AG09319 (cell line): ENCODE data around the gene MAGEA1.
"Not testable (repeated sequence)": the region's sequence is repeated elsewhere in the genome, so short reads cannot be mapped to it uniquely, and the experiment has no call there.

ENCODE experiments used
- DNase-seq: peaks from one replicate; pipeline ENCODE4 v3.0.0-alpha.2; 2010; ENCODE audit warnings: low read depth; ENCODE audit errors: extremely low read depth
- CTCF ChIP-seq: IDR thresholded peaks from 2 replicates; pipeline ENCODE4 v1.5.1; 2011; ENCODE audit warnings: low read depth, mild to moderate bottlenecking, inconsistent platforms, low read length, moderate library complexity

The MAGEA1 gene, protein sequence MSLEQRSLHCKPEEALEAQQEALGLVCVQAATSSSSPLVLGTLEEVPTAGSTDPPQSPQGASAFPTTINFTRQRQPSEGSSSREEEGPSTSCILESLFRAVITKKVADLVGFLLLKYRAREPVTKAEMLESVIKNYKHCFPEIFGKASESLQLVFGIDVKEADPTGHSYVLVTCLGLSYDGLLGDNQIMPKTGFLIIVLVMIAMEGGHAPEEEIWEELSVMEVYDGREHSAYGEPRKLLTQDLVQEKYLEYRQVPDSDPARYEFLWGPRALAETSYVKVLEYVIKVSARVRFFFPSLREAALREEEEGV

GRCh38 chrX:153179131-153179530, at the start of gene MAGEA1:
Gene MAGEA1, plus strand, starts transcription at chrX:153179284. Its CDS starts 3,106 bp downstream, at chrX:153182390.
- DNase-seq, result no peak
- TF ChIP-seq CTCF, result no peak

GRCh38 chrX:153132924-153133323, 46.2 kb upstream of the MAGEA1 start:
- DNase-seq, result not testable (repeated sequence)

DNA sequence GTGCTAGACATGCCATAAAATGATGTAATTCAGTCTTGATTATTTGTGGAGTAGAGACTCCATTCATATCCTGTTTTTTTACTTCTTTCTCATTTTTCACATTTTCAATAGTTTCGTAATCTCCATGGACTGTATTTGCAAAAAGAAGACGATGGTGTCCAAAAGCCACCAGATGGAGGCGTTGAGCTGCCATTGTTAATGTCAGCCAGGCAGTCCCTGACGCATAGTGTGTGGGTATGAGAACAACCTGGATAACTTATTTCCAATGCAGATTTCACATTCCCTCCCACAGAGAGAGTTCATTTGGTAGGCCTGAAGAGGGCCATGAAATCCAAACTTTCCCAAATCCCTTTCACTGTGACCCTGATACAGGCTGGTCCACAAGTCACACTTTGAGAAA, 40.0 kb upstream of the MAGEA1 start:
- not testable (repeated sequence) for DNase-seq

- not testable (repeated sequence) for DNase-seq
Measured at GRCh38 chrX:153146288-153146687, 32.8 kb upstream of the MAGEA1 start.

DNA sequence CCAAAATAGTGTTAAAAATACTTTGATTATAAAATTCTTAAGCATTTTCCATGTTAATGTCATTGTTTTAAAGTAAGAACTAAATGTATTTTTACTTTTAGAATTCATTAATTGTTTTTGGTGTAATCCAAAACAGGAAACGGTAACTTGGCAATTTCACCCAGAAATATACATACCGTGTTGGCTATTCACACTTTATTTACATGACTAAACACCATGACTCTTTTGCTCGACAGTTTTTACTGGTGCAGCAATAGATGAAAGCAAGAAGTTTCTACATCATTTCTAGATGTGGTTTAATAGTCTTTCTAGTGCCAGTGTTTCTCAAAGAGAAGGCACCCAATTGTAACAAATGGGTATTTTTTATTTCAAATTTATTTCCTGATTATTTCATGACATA, 25.6 kb upstream of the MAGEA1 start:
- no peak for TF ChIP-seq CTCF
- DNase-seq, result no peak

DNA sequence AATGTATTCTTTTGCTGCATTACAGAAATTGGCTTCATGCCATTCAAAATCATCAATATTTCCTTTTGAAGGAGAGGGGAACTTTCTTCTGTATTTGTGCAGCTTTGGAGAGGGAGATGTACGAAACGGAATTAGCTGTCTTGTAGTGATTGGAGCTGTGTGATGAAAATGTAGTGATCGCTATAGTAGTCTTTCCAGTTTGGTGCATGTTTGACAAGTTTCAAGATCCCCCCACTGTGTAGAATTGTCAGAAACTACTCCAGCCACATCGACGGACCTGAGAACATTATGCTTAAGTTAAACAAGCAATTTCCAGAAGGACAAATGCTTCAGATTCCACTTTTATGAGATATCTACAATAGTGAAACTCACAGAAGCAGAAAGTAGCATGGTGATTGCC, 21.6 kb upstream of the MAGEA1 start:
- no peak for DNase-seq

DNA sequence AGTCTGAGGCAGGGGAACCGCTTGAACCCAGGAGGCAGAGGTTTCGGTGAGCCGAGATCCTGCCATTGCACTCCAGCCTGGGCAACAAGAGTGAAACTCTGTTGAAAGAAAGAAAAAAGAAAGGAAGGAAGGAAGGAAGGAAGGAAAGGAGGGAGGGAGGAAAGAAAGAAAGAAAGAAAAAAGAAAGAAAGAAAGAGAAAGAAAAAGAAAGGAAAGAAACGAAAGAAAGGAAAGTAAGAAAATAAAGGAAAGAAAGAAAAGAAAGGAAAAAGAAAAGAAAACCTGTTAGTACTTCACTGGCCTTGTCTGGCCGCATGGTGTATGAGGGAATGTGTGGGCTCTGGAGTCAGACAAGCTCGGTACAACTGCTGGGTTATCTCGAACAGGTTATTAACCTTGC, 20.8 kb upstream of the MAGEA1 start:
- TF ChIP-seq CTCF, result no peak
- DNase-seq, result no peak

More for the DNA sequence above, 21.6 kb upstream of the MAGEA1 start:
- TF ChIP-seq CTCF, result no peak

DNA sequence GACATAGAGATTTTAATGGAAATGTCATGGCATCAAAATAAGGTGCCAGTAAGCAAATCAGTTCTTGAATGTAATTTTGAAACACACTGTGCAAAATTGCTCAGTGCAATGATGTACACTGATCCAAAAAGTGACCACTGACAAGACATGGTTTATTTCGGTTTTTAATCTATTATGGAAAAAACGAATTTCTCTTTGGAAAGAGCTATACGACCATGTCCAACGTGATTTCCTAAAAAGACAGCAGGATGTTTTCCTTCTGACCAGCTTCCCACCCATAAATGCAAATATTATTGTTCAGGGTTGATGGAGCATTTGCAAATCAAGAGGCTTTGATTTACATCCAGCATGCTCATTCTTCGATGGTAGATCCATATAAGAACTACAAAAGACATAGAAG, 17.1 kb upstream of the MAGEA1 start:
- TF ChIP-seq CTCF, result no peak
- DNase-seq, result no peak

DNA sequence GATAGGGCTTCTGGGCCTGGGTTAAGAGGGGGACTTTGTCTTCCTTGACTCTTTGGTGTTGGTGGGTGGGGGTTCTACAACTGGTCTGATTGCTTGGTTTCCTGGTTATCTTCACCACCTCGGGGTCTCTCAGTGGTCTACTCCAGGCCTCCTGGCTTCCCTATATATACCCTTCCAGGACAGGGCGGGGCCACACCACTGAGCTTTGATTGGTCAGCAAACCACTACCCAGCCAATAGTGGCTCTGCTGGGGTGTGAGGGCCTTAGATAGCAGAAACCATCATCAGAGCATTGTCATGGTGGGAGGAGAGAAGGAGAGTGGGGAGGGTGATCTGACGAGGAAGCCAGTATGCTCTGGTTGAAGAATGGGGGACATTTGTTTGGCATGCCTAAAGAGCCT, 14.4 kb upstream of the MAGEA1 start:
- DNase-seq, result no peak
- TF ChIP-seq CTCF, result no peak

DNA sequence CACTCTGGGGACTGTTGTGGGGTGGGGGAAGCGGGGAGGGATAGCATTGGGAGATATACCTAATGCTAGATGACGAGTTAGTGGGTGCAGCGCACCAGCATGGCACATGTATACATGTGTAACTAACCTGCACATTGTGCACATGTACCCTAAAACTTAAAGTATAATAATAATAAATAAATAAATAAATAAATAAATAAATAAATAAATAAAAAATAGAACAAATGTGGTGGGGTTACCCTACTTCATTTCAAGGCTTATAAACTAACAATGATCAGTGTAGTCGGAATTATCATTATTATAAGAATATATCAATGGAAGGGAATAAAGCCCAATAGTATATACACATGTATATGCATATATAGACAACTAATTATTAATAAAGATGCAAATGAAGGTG, 10.7 kb upstream of the MAGEA1 start:
- not testable (repeated sequence) for DNase-seq
